Gastrocnemius medialis (tissue), 4 donors: ENCODE results near the gene APEX1. TPM values are rescaled to one million over a fixed set of nuclear protein-coding genes. Genes with fewer than 3 reads are reported as not detected.

Experiments
- ATAC-seq, 2 donors: fragments of 150-250 bp; one replicate each; pipeline ENCODE4 v1.9.1; 2016
- DNase-seq, 2 donors: peaks; one replicate each; pipeline ENCODE4 v3.0.0-alpha.2; 2019
- H3K27ac ChIP-seq, 4 donors: fragments of 200-600 bp; sonication (generic); 1 replicate in 1 of 4; 2 replicates in 3 of 4; pipeline ENCODE4 v1.5.1; 2016 to 2018; ENCODE audit warnings: mild to moderate bottlenecking in 2 of 4, moderate library complexity in 1 of 4
- H3K27me3 ChIP-seq, 3 donors: fragments of 200-600 bp; sonication (generic) in 2 of 3; 1 replicate in 1 of 3; 2 replicates in 2 of 3; pipeline versions ENCODE4 v1.5.1 to v1.6.0; 2016 to 2019; ENCODE audit warnings: mild to moderate bottlenecking in 1 of 3, moderate library complexity in 1 of 3
- H3K36me3 ChIP-seq, 2 donors: fragments of 200-600 bp; sonication (generic) in 1 of 2; one replicate each; pipeline ENCODE4 v1.5.1; 2017 to 2018
- H3K4me1 ChIP-seq, 2 donors: fragments of 200-600 bp; sonication (generic) in 1 of 2; one replicate each; pipeline ENCODE4 v1.5.1; 2016 to 2017; ENCODE audit warnings: mild to moderate bottlenecking in 2 of 2
- H3K4me3 ChIP-seq, 4 donors: fragments of 200-600 bp; sonication (generic) in 3 of 4; 1 replicate in 1 of 4; 2 replicates in 3 of 4; pipeline ENCODE4 v1.5.1; 2016 to 2019; ENCODE audit warnings: mild to moderate bottlenecking in 2 of 4
- H3K9me3 ChIP-seq, 3 donors: fragments of 200-600 bp; sonication (generic) in 2 of 3; 1 replicate in 1 of 3; 2 replicates in 2 of 3; pipeline ENCODE4 v1.5.1; 2016 to 2019
- CTCF ChIP-seq, 5 experiments: fragments of 450-650 bp in 3 of 5; fragments of 200-600 bp in 2 of 5; sonication (generic) in 2 of 5; IDR thresholded peaks in 4 of 5; conservative IDR thresholded peaks in 1 of 5; 1 replicate in 4 of 5; 2 replicates in 1 of 5; pipeline ENCODE4 v1.5.1; 2016 to 2019; ENCODE audit warnings: antibody characterized with exemption in 5 of 5, mild to moderate bottlenecking in 3 of 5, moderate library complexity in 3 of 5
- POLR2A ChIP-seq, 2 donors: fragments of 450-650 bp; IDR thresholded peaks; one replicate each; pipeline ENCODE4 v1.6.1; 2017; ENCODE audit warnings: antibody characterized with exemption in 2 of 2, mild to moderate bottlenecking in 2 of 2, moderate library complexity in 2 of 2
- in situ Hi-C, 4 donors: fragments of 200-750 bp; cut with MboI; loops; one replicate each; pipeline versions ENCODE4 v1.15.0 to v1.8.0; 2017; ENCODE audit warnings: low sequenced_read_pairs in 4 of 4
- intact Hi-C: fragments of 100-400 bp; cut with DNase I; formaldehyde crosslinking; loops from one replicate; pipeline ENCODE4 v1.15.1; 2023; ENCODE audit warnings: low total_unique reads
- total RNA-seq, 4 donors: library from RNA; depleted of rRNA; stranded (reverse); fragments of >200 nt; gene quantifications; one replicate each; pipeline versions ENCODE4 v1.1.0 to v1.2.3, GENCODE V29; 2016

Gene APEX1
- total RNA-seq, 4 donors from 2014 or later, result 65.6 to 132 (median 94.2) TPM

GRCh38 chr14:20458031-20458789 lies 3.2 kb downstream of the APEX1 start:
- H3K4me1 ChIP-seq, result peaks cover 31 to 36% of the 10 kb centered on the region in 2 donors
- H3K27me3 ChIP-seq, result no peaks in the 10 kb centered on the region
- H3K27ac ChIP-seq, result peak overlapping the region in 3 of 4 donors; percentile 33 to 98 (median 86)
- in situ Hi-C loops (loop anchor here (25.0 kb wide), 2 partner anchors 121 to 579 kb away; partner anchors contain the start of genes CCNB1IP1 (in 3 of the 4), PARP2 (in 3 of the 4), NDRG2 (in 1 of the 4) and RNASE13 (in 1 of the 4)), intact Hi-C loops (no loop called here)
- DNase-seq (no peak), ATAC-seq (no peak)
- H3K36me3 ChIP-seq, result peaks cover 0 to 42% of the 10 kb centered on the region in 2 donors
- no peak for TF ChIP-seq POLR2A (IDR thresholded peaks at IDR 0.05)
- TF ChIP-seq CTCF (IDR thresholded peaks at IDR 0.05 in 4 of 5, conservative IDR thresholded peaks at IDR 0.05 in 1 of 5), result no peak
- H3K4me3 ChIP-seq, result no peak overlapping the region
- H3K9me3 ChIP-seq, result no peaks in the 10 kb centered on the region

DNA sequence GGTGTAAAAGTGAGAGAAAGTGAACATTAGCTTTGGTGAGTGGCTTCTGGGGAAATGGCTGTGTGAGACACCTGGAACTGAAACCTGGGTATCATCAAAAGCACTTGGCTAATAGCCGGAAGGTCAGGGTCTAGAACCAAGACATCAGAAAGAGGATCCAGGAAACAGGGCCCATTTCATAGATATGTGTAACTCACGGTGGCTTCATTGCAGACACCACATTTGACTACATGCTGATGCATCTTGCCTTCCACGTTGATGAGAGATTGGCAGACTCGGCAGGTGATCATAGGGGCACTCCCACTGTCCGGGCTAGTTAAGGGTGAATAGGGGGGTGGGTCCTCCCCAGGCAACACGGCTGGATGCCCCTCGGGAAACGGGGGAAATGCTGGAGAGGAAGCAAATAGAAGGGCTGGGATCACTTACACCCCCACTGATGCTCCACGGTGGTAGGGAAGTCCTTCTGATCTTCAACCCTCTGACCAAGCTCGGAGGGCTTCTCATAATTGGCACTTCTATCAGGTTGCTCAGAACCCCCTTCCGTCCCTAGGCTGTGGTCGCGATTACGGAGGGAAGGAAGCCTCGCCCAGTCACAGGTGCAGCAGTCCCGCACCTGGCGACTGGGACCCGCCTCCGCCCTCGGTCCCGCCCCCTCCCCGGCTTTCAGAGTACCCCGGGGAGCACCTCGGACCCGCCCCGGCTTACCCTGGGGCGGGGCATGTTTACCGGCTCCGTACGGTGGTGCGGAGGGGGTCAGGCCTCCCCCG lies 5.6 kb downstream of the APEX1 start:
- DNase-seq (no peak), ATAC-seq (no peak)
- Histone ChIP-seq H3K27me3 (no peaks in the 10 kb centered on the region), H3K4me3 (peak overlapping the region; percentile 93 to 99 (median 96)), H3K9me3 (no peaks in the 10 kb centered on the region), H3K36me3 (peaks cover 0 to 42% of the 10 kb centered on the region in 2 donors), H3K27ac (peak overlapping the region; percentile 98 to 99 (median 98)), H3K4me1 (peaks cover 22 to 24% of the 10 kb centered on the region in 2 donors)
- in situ Hi-C loops (loop anchor here (10.0 to 25.0 kb wide), 4 partner anchors 46 to 577 kb away; partner anchors contain the start of genes CCNB1IP1 (in 3 of the 4), PARP2 (in 3 of the 4), ANG (in 1 of the 4) and NDRG2 (in 1 of the 4)), intact Hi-C loops (loop anchor here (1.0 to 2.0 kb wide), 3 partner anchors 117 to 579 kb away; partner anchors contain the start of gene PARP2)
- TF ChIP-seq POLR2A (IDR thresholded peaks at IDR 0.05) (no peak), CTCF (IDR thresholded peaks at IDR 0.05 in 4 of 5, conservative IDR thresholded peaks at IDR 0.05 in 1 of 5) (no peak)

- H3K36me3 ChIP-seq, result peaks cover 0 to 37% of the 10 kb centered on the region in 2 donors
- H3K9me3 ChIP-seq, result no peaks in the 10 kb centered on the region
- H3K27ac ChIP-seq, result peak within 1 kb of the TSS; percentile 98 to 99 (median 98)
- ATAC-seq, result peak; percentile 96 to 97
- intact Hi-C loops (loop anchor here (1.0 to 2.0 kb wide), 3 partner anchors 118 to 578 kb away; partner anchors contain the start of gene PARP2), in situ Hi-C loops (loop anchor here (10.0 to 25.0 kb wide), 4 partner anchors 47 to 576 kb away; partner anchors contain the start of genes CCNB1IP1 (in 3 of the 4), PARP2 (in 3 of the 4), ANG (in 1 of the 4) and NDRG2 (in 1 of the 4))
- TF ChIP-seq CTCF (IDR thresholded peaks at IDR 0.05 in 4 of 5, conservative IDR thresholded peaks at IDR 0.05 in 1 of 5) (peak in 2 of 5 experiments; percentile 20 to 39), POLR2A (IDR thresholded peaks at IDR 0.05) (peak; percentile 97 to 99)
- H3K4me1 ChIP-seq, result peaks cover 14 to 16% of the 10 kb centered on the region in 2 donors
- no peaks in the 10 kb centered on the region for H3K27me3 ChIP-seq
- peak within 1 kb of the TSS; percentile 93 to 99 (median 96) for H3K4me3 ChIP-seq
- peak; percentile 100 for DNase-seq
Observed at GRCh38 chr14:20461225-20462141, 6.5 kb downstream of the APEX1 start, which contains the start of gene PIP4P1. TSS of gene PIP4P1 (minus strand) at chr14:20461434. CDS start at chr14:20461325, 109 bp downstream.
